NCI-H2081 (cell line): ENCODE results near the gene RASSF5.
A peak's percentile ranks its signal among the peaks of the same experiment; 100 is the strongest.

Source experiments
- DNase-seq, 2 experiments: peaks; one replicate each; lab custom pipeline; 2025; lab: John Stamatoyannopoulos, UW

The RASSF5 gene, protein sequence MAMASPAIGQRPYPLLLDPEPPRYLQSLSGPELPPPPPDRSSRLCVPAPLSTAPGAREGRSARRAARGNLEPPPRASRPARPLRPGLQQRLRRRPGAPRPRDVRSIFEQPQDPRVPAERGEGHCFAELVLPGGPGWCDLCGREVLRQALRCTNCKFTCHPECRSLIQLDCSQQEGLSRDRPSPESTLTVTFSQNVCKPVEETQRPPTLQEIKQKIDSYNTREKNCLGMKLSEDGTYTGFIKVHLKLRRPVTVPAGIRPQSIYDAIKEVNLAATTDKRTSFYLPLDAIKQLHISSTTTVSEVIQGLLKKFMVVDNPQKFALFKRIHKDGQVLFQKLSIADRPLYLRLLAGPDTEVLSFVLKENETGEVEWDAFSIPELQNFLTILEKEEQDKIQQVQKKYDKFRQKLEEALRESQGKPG

GRCh38 chr1:206507284-206508129, at the start of gene RASSF5:
RASSF5 (plus strand) TSS chr1:206507531; CDS start chr1:206507603, 72 bp downstream.
- DNase-seq, result peak; percentile 60 to 63

DNA sequence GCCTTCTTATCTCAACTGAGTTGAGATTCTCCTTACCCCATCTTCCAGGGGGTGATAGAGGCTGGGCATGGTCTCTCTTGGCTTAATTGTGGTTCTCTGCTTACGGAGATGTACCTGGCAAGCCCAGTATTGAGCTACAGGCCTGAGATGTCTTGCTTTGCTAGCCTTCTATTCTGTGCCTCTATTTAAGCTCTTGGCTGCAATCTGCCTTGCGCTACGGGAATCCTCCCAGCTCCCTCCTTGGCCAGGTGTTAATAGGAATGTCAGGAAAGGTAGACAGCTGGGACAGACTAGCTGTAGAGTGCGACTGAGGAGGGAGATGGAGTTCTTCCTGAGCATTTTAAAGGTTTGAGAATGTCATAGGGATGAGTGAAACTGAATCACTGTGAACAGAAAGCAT, 47.6 kb upstream of the RASSF5 start:
- no peak for DNase-seq

DNA sequence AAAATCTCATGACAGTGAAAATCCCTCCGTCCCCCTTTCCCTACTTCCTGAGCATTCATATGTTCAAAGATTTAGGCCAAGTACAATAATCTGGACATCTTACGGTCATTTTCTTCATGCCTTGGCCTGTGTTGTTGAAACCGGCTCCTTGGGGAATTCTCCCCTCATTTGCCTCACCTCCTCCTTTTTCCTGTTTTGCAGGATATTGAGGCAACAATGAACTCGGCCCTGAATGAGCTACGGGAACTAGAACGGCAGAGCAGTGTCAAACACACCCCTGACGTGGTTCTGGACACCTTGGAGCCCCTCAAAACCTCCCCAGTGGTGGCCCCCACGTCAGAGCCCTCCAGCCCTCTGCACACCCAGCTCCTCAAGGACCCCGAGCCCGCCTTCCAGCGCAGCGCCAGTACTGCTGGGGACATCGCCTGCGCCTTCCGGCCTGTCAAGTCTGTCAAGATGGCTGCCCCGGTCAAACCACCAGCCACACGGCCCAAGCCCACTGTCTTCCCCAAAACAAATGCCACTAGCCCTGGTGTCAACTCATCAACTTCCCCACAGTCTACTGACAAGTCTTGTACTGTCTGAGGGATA, 46.4 kb upstream of the RASSF5 start:
- DNase-seq, result no peak

DNA sequence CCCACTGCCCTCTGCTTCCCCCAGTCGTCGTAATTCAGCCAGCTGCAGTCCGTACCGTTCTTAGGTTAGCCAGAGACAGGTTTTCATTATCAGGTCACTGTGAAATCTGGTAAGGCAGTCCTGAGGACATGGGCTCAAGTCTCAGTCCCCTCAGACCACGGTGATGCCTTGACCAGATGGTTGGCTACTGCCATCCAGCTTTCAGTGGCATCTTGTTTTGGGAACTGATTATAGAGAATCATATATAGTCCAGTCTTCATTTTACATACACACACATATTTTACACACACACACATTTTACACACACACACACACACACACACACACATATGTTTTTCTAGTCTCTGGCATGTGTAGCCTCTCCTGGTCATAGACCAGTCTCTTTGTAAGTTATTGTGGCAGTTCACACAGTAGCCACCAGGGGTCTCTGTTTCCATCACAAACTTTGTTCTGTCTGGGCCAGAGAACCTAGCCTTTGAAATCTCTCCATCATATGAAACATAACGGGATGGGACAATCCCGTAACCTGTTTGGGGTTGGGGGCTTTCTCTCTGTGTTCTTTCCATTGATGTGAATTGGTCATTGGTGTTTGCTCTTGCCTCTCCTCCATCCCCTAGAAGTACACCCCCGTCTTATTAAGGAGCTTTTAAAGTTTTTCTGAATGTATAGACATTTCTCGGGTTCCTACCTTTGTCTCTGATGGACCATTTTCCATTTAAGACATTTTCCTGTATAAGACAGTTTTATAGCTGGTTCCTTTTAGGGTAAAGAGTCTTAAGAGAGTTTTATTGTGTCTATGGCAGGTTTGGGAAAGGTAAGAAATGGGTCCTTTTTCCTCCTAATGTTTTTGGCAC, 45.5 kb upstream of the RASSF5 start:
- peak; percentile 63 to 68 for DNase-seq

GRCh38 chr1:206463137-206463536, 44.2 kb upstream of the RASSF5 start:
- no peak for DNase-seq

GRCh38 chr1:206463911-206464310, 43.4 kb upstream of the RASSF5 start:
- no peak for DNase-seq

DNA sequence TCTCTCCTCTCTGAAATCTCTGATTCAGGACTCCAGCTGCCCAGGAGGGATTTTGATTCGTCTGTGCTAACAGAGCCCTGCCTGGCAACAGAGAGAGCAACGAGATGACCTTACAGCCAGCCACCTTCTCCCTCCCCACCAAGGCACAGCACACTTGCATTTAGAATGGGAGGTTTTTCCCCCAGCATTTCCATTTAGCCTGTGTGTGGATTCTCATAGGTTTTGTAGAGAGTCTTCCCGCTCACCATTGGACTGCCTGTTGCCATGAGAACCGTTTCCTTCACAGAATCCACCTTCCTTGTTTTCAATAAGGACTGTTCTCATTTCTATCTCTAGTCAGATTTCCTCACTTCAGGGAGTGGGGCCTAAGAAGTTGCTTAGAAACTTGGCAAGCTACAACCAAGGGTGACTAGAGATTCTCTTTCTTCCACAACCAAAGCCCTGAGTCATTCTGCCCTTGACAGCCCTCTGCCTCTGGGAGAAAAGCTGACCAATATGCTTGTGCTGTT, 42.8 kb upstream of the RASSF5 start:
- no peak for DNase-seq

- DNase-seq, result no peak
These were observed 41.4 kb upstream of the RASSF5 start for GRCh38 chr1:206465951-206466350.

DNA sequence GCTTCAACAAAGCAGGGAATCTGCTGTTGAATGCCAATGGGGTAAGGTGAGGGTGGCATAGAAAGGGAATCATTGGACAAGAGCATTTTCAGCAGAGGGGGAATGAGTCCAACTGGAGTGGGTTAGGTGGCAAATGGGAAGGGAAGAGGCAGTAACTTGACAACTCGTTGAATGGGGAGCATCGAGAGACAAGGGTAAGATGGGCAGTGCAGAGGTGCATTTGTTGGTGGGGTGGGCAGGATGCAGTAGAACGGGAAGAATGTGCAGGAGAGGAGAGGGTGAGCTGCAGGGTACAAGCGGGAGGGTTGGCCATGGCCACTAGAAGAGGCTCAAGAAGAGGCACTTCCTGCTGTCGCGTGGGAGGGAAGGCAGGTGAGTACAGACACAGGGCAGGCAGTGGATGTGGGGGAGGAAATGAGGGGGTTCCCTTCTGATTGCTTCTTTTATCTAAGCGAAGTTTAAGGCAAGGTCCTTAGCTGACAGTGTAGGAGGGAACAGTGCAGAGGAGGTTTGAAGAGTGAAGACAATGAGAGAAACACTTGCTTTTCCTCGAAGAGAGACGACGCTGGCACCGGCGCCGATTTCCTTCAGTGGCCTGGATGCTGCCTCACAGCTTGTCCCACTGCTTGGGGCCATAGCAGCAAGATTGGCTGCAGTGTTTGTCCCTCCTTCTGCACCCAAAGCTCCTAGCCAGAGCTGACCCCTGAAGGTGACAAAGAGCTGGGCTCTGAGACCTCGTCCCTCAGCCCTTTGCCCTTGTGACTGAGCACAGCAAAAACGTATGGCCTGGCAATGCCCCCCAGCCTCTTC, 40.3 kb upstream of the RASSF5 start:
- no peak for DNase-seq

DNA sequence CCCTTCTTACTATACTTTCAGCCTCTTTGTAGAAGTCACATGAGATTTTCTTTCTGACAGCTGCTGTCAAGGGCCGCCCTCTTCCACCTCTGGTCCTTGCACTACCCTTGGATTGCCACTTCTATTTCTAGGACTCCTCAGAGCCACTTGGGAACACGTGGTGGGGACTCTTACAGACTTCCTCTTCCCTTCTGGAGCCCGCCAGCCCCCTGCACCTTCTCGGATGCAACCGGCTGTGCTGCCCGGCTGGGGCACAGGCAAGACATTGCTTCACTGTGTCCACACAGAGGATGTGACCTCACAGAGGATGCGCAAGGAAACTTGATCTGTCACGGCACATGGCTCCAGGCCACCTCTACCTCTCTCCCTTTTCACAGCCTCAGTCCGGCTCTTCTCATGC, 39.4 kb upstream of the RASSF5 start:
- DNase-seq, result no peak

GRCh38 chr1:206468571-206468970, 38.8 kb upstream of the RASSF5 start:
- no peak for DNase-seq

DNA sequence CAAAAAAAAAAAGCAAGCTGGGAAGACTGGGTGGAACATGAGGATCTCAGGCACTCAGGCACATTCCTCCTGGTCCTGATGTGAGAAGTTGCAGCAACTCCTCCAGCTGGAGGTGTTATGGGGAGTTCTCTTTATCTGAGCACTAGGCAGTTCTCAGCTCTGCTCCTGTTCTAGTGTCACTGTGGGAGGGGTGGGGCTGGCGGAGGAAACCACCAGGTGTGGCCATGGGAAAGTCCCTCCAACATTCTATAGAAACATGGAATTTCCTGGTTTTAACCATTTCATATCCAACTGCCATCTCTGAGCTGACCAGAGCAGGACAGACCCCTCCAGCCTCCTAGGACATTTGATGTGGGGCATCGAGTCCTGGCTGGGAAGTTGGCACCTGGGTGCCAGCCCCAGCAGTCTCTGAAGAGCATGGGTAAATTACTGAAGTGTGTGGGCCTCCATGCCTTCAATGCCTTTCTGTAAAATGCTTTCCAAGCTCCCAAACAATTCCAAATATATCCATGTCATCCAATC, 37.9 kb upstream of the RASSF5 start:
- no peak for DNase-seq

DNA sequence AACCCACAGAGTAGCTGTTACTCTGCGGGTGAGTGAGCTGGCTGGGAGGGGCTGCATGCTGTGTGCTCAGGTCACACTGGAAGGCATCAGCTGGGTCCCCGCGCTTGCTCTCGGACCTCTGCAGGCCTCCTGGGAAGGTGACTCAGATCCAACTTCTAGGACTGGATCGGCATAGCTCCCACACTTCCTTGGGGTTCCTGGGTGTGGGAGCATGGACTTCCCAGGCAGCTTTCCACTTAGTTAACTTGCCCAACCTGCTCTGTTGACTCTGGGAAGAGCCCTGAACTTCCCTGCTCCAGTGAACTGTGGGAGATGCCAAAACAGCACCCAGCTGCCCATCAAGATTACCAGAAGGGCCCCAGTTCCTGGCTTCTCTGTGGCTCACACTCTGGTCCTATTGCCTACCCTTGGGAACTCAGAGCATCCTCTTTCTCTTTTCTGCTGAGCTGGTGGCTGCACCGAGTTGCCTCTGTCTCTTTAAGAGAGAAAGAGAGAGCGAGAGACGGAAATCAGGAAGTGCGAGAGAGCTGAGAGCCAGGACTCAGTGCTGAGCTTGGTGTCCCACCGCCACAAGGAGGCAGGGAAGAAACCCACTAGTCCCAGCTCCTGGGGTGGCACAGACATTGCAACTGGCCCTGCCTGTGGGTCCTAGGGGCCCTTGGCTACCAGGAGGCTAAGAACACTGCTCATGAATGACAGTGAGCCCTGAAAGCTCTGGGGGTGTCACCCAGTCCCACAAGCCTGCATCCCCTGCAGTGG, 37.2 kb upstream of the RASSF5 start, which contains the start of gene IKBKE:
Gene IKBKE (plus strand): TSS at position 544 of the 759 bp plus-strand sequence. CDS start 2,752 bp downstream, outside the sequence.
- no peak for DNase-seq

GRCh38 chr1:206470692-206471414, 36.5 kb upstream of the RASSF5 start:
- DNase-seq, result no peak

DNA sequence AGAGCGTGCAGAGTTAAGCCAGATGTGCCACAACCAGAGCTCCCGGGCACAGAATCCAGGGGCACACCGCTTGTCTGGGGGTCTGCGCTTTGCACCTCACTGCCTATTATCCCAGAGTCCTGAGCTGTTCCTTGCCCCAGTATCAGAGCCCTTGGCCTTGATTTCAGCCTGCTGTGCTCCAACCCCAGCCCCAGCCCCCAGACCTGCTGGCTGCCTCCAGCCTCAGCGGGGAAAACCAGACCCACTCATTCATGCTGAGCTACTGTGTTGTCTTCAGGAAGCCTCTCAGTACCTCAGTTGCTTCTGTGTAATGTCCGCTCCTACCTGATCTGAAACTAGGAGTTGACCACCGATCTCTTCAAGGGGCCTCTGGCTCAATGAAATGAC, 35.9 kb upstream of the RASSF5 start:
- no peak for DNase-seq

GRCh38 chr1:206472024-206472423, 35.3 kb upstream of the RASSF5 start:
- no peak for DNase-seq

DNA sequence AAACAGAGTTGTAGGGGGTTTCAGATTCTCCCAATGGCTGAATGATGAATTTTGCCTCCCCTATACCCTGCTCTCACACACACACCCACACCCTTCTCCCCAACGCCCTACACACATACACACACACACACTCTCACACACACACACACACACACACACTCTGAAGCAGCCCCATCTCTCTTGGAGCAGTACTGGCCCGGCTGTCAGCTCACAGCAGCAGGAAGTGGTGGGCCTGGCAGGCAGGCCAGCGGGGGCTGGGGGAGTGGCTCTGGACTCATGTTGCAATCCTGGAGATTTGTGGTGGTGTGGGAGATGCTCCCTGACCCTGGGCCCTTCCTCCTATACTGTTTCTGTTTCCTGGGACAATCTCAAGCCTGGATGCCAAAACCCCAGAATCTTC, 34.9 kb upstream of the RASSF5 start:
- no peak for DNase-seq

DNA sequence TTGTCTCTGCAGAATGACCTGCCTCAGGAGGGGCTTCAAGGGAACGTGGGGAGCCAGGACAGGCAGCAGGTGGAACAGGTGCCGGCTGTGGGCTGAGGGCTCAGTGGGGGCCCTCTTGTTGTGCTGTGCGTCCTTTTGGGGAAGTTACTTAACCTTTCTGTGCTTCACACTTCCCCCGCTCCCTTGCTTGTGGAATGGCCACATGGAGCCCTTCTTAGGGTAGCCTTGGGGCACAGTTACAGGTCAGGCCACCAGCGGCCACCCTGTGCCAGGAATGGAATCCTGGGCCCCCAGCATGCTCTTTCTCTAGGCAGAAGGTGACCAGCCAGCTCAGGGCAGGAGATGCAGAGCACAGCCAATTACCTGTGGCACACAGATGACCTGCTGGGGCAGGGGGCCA, 34.4 kb upstream of the RASSF5 start:
- no peak for DNase-seq

DNA sequence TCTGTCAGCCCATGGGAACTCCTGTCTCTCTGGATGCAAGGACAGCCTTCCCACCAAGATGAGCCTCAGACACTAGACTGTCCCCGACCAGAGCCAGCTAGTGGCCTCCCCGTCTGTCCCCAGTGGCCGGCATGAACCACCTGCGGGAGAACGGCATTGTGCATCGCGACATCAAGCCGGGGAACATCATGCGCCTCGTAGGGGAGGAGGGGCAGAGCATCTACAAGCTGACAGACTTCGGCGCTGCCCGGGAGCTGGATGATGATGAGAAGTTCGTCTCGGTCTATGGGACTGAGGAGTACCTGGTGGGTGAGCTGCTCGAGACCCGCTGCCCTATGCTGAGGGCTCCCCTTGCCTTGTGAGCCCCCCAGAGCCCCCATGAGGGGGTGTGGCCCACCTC, 31.3 kb upstream of the RASSF5 start:
- DNase-seq, result no peak
